Osteoblast (primary cell): Measurements from ENCODE around the gene KIAA0319L. TPM values are rescaled to one million over a fixed set of nuclear protein-coding genes. Genes with fewer than 3 reads are reported as not detected.

Source experiments
- DNase-seq: peaks from one replicate; pipeline ENCODE4 v3.0.0; 2011; ENCODE audit warnings: low spot score, mixed read lengths; ENCODE audit not compliant: insufficient read length; ENCODE audit errors: missing footprints
- H2AFZ ChIP-seq: 2 replicates; pipeline ENCODE4 v1.6.0; 2011; ENCODE audit warnings: mild to moderate bottlenecking, low read length
- H3K27ac ChIP-seq: 2 replicates; pipeline ENCODE4 v1.5.1; 2011; ENCODE audit warnings: mild to moderate bottlenecking, low read depth, low read length, moderate library complexity
- H3K27me3 ChIP-seq: 2 replicates; pipeline ENCODE4 v1.6.0; 2012; ENCODE audit warnings: mild to moderate bottlenecking, control low read depth, inconsistent platforms, low read length, moderate library complexity; ENCODE audit not compliant: insufficient read depth
- H3K36me3 ChIP-seq: 2 replicates; pipeline ENCODE4 v1.5.1; 2011; ENCODE audit warnings: mild to moderate bottlenecking, low read length, control low read depth, moderate library complexity; ENCODE audit not compliant: insufficient read depth
- H3K4me1 ChIP-seq: 2 replicates; pipeline ENCODE4 v1.5.1; 2011; ENCODE audit warnings: mild to moderate bottlenecking, low read length, control low read depth, moderate library complexity; ENCODE audit not compliant: insufficient read depth
- H3K4me2 ChIP-seq: 2 replicates; pipeline ENCODE4 v1.6.0; 2011; ENCODE audit warnings: mild to moderate bottlenecking, low read length; ENCODE audit not compliant: insufficient read depth
- H3K4me3 ChIP-seq: fragments of 200-600 bp; sonication (generic); 3 replicates; pipeline ENCODE4 v1.5.1; 2012; ENCODE audit warnings: mild to moderate bottlenecking, low read length, inconsistent platforms; ENCODE audit not compliant: insufficient read depth
- H3K79me2 ChIP-seq: 2 replicates; pipeline ENCODE4 v1.6.0; 2012; ENCODE audit warnings: mild to moderate bottlenecking, low read length, control low read depth, inconsistent platforms; ENCODE audit not compliant: insufficient read depth
- H3K9me3 ChIP-seq: 2 replicates; pipeline ENCODE4 v1.5.1; 2011; ENCODE audit warnings: low read depth, low read length, control low read depth
- H4K20me1 ChIP-seq: 2 replicates; pipeline ENCODE4 v1.6.0; 2012; ENCODE audit warnings: mild to moderate bottlenecking, low read length, control low read depth; ENCODE audit not compliant: insufficient read depth
- CTCF ChIP-seq: IDR thresholded peaks from 2 replicates; pipeline ENCODE4 v1.5.1; 2011; ENCODE audit warnings: mild to moderate bottlenecking, low read depth, low read length, moderate library complexity; ENCODE audit errors: extremely low read depth
- total RNA-seq: library from RNA; depleted of rRNA; stranded (reverse); fragments of >200 nt; gene quantifications from 2 replicates; pipeline ENCODE4 v1.2.3, GENCODE V29; 2012

KIAA0319L gene
- total RNA-seq, 1 donor = 44.9 TPM

- H4K20me1 ChIP-seq = no peaks in the 10 kb centered on the region
- H3K36me3 ChIP-seq = no peaks in the 10 kb centered on the region
- H3K9me3 ChIP-seq = no peaks in the 10 kb centered on the region
- no peaks in the 10 kb centered on the region for H3K27me3 ChIP-seq
- H3K79me2 ChIP-seq = peaks cover 29% of the 10 kb centered on the region
- H3K4me3 ChIP-seq = no peak overlapping the region
- peaks cover 7% of the 10 kb centered on the region for H3K4me1 ChIP-seq
- no peak overlapping the region for H2AFZ ChIP-seq
- DNase-seq = no peak
- no peak overlapping the region for H3K4me2 ChIP-seq
- no peak for TF ChIP-seq CTCF
- H3K27ac ChIP-seq = no peak overlapping the region
These were observed 26.3 kb downstream of the KIAA0319L start for GRCh38 chr1:35530946-35531345.

GRCh38 chr1:35530168-35530567, 27.0 kb downstream of the KIAA0319L start:
- Histone ChIP-seq H3K27ac (no peak overlapping the region), H3K4me1 (peaks cover 7% of the 10 kb centered on the region), H3K27me3 (no peaks in the 10 kb centered on the region), H4K20me1 (no peaks in the 10 kb centered on the region), H2AFZ (no peak overlapping the region), H3K9me3 (no peaks in the 10 kb centered on the region), H3K4me3 (no peak overlapping the region), H3K36me3 (no peaks in the 10 kb centered on the region), H3K4me2 (no peak overlapping the region), H3K79me2 (peaks cover 21% of the 10 kb centered on the region)
- DNase-seq = no peak
- no peak for TF ChIP-seq CTCF

GRCh38 chr1:35524106-35524505, 33.1 kb downstream of the KIAA0319L start:
- no peak for DNase-seq
- TF ChIP-seq CTCF = no peak
- peaks cover 5% of the 10 kb centered on the region for H3K79me2 ChIP-seq
- H4K20me1 ChIP-seq = no peaks in the 10 kb centered on the region
- no peak overlapping the region for H2AFZ ChIP-seq
- H3K4me2 ChIP-seq = no peak overlapping the region
- no peaks in the 10 kb centered on the region for H3K27me3 ChIP-seq
- no peaks in the 10 kb centered on the region for H3K9me3 ChIP-seq
- H3K27ac ChIP-seq = no peak overlapping the region
- no peak overlapping the region for H3K4me3 ChIP-seq
- H3K36me3 ChIP-seq = no peaks in the 10 kb centered on the region
- H3K4me1 ChIP-seq = no peaks in the 10 kb centered on the region

GRCh38 chr1:35519432-35519831, 37.8 kb downstream of the KIAA0319L start:
- no peak for DNase-seq
- Histone ChIP-seq H2AFZ (no peak overlapping the region), H3K4me2 (no peak overlapping the region), H3K4me3 (no peak overlapping the region), H3K9me3 (no peaks in the 10 kb centered on the region), H3K27ac (no peak overlapping the region), H4K20me1 (peaks cover under 1% of the 10 kb centered on the region), H3K79me2 (peaks cover 37% of the 10 kb centered on the region), H3K36me3 (no peaks in the 10 kb centered on the region), H3K27me3 (no peaks in the 10 kb centered on the region), H3K4me1 (no peaks in the 10 kb centered on the region)
- no peak for TF ChIP-seq CTCF
